OCI-LY7 (cell line): ENCODE data around the gene SMIM21.

Experiments
- CTCF ChIP-seq: fragments of 200-600 bp; sonication (generic); conservative IDR thresholded peaks from 2 replicates; pipeline ENCODE4 v1.5.1; 2014; ENCODE audit warnings: mild to moderate bottlenecking, antibody characterized with exemption, low read length, moderate library complexity, mixed read lengths
- EZH2phosphoT487 ChIP-seq: fragments of 200-600 bp; sonication (generic); IDR thresholded peaks from 2 replicates; pipeline ENCODE4 v1.6.1; 2018; ENCODE audit warnings: low read depth, borderline replicate concordance, mild to moderate bottlenecking, mixed run types, antibody characterized with exemption, low read length, moderate library complexity, mixed read lengths

- TF ChIP-seq CTCF (no peak), EZH2phosphoT487 (no peak)
Observed at GRCh38 chr18:75437979-75438378, 10.5 kb upstream of the SMIM21 start.
